Cardiac muscle cell (in vitro differentiated cells and primary cell): ENCODE measurements around the gene HMX3. TPM values are rescaled to one million over a fixed set of nuclear protein-coding genes. Genes with fewer than 3 reads are reported as not detected.
"Not testable (repeated sequence)": the region's sequence is repeated elsewhere in the genome, so short reads cannot be mapped to it uniquely, and the experiment has no call there.

Experiments
- DNase-seq, 2 donors: peaks; one replicate each; pipeline versions ENCODE4 v3.0.0 to v3.0.0-alpha.2; 2010 to 2017; ENCODE audit warnings: low read depth in 1 of 2, low spot score in 1 of 2
- H3K27ac ChIP-seq: fragments of 200-600 bp; sonication (generic); 2 replicates; pipeline ENCODE4 v1.5.1; 2016
- H3K27me3 ChIP-seq: fragments of 200-600 bp; sonication (generic); 2 replicates; pipeline ENCODE4 v1.6.0; 2016; ENCODE audit warnings: control low read depth
- H3K36me3 ChIP-seq: fragments of 200-600 bp; sonication (generic); 2 replicates; pipeline ENCODE4 v1.5.1; 2016; ENCODE audit warnings: control low read depth
- H3K4me1 ChIP-seq: fragments of 200-600 bp; sonication (generic); 2 replicates; pipeline ENCODE4 v1.8.1; 2017; ENCODE audit warnings: low read depth, mild to moderate bottlenecking, mixed run types
- H3K4me3 ChIP-seq: fragments of 200-600 bp; sonication (generic); 2 replicates; pipeline ENCODE4 v1.5.1; 2016; ENCODE audit warnings: mild to moderate bottlenecking
- H3K9me3 ChIP-seq: fragments of 200-600 bp; sonication (generic); 2 replicates; pipeline ENCODE4 v1.5.1; 2017; ENCODE audit warnings: low read depth, mild to moderate bottlenecking, control low read depth
- polyA plus RNA-seq: library from polyadenylated mRNA; unstranded; fragments of >200 nt; fragmentation: Nextera tagmentation; extraction: Ambion mirVana; gene quantifications from 2 replicates; pipeline ENCODE4 v1.2.1, GENCODE V29; 2016
- total RNA-seq: library from RNA; depleted of rRNA; stranded (reverse); fragments of >200 nt; gene quantifications from 2 replicates; pipeline ENCODE4 v1.2.3, GENCODE V29; 2016
- TF ChIP-seq, protein P1 (sequence below): IDR thresholded peaks from 2 replicates; pipeline ENCODE4 v1.5.1; 2012; ENCODE audit warnings: low read depth, mild to moderate bottlenecking, low read length

The HMX3 gene
- total and polyA plus RNA-seq, 2 experiments from 2014 or later, result not detected

DNA sequence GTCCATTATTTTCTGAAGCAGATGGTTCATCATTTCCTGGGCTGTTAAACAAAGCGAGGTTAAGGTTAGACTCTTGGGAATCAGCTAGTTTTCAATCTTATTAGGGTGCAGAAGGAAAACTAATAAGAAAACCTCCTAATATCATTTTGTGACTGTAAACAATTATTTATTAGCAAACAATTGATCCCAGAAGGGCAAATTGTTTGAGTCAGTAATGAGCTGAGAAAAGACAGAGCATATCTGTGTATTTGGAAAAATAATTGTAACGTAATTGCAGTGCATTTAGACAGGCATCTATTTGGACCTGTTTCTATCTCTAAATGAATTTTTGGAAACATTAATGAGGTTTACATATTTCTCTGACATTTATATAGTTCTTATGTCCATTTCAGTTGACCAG lies 28.5 kb downstream of the HMX3 start:
- no peak for DNase-seq
- peaks cover 45% of the 10 kb centered on the region for H3K36me3 ChIP-seq
- H3K4me3 ChIP-seq, result no peak overlapping the region
- no peaks in the 10 kb centered on the region for H3K9me3 ChIP-seq
- H3K27ac ChIP-seq, result no peak overlapping the region
- TF ChIP-seq, protein P1, sequence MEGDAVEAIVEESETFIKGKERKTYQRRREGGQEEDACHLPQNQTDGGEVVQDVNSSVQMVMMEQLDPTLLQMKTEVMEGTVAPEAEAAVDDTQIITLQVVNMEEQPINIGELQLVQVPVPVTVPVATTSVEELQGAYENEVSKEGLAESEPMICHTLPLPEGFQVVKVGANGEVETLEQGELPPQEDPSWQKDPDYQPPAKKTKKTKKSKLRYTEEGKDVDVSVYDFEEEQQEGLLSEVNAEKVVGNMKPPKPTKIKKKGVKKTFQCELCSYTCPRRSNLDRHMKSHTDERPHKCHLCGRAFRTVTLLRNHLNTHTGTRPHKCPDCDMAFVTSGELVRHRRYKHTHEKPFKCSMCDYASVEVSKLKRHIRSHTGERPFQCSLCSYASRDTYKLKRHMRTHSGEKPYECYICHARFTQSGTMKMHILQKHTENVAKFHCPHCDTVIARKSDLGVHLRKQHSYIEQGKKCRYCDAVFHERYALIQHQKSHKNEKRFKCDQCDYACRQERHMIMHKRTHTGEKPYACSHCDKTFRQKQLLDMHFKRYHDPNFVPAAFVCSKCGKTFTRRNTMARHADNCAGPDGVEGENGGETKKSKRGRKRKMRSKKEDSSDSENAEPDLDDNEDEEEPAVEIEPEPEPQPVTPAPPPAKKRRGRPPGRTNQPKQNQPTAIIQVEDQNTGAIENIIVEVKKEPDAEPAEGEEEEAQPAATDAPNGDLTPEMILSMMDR, result no peak
- H3K27me3 ChIP-seq, result no peaks in the 10 kb centered on the region
- no peaks in the 10 kb centered on the region for H3K4me1 ChIP-seq

DNA sequence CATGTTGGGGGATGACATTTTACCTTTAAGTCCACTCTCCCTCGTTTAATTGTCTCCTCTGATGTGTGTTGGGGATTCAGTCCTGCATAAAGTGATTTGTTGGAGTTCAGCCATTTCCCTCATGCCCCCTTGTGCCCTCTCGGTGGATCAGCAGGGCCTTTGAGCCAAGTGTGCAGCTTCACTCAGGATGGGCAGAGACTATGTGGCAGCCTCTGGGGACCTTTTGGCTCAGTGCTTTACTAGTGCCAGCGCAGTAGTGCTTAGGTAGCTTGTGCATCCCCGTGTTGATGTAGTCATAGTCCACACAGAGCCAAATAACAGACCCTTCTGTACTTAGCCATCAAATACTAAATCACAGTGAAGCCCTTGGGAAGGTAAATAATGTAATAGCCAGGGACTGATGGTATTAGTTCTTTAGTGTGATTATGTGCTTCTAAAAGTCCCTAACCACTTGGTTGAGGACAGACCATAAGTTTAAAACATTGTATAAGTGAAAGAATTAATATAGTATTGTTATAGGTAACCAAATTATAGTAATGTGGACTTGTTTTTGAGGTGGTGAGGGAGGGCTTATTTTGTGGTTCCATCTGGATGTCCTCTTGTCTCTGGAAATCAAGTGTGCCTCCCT lies 29.8 kb downstream of the HMX3 start:
- TF ChIP-seq, protein P1, result no peak
- Histone ChIP-seq H3K36me3 (peaks cover 41% of the 10 kb centered on the region), H3K4me1 (no peaks in the 10 kb centered on the region), H3K4me3 (no peak overlapping the region), H3K27ac (no peak overlapping the region), H3K9me3 (no peaks in the 10 kb centered on the region), H3K27me3 (no peaks in the 10 kb centered on the region)
- no peak for DNase-seq

DNA sequence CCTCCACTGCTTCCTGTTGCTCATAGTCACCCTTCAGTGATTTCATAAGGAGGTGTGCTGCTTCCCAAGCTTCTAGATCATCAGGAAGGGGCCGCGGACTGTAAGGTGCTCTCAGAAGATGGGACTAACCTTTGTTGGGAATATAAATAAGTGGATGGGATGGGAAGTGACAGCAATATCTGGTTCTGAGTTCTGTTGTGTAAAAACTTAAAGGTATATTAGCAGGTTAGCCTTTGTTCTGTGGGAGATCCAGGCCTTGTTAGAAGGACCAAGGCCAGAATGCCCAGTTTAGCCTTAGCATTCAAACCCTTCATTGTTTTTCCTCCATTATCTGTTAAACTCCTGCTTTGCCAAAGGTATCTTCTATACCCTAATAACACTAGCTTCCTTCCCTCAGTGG lies 30.8 kb downstream of the HMX3 start:
- H3K9me3 ChIP-seq, result no peaks in the 10 kb centered on the region
- no peak overlapping the region for H3K4me3 ChIP-seq
- TF ChIP-seq, protein P1, result no peak
- peaks cover 30% of the 10 kb centered on the region for H3K36me3 ChIP-seq
- no peak overlapping the region for H3K27ac ChIP-seq
- DNase-seq, result no peak
- no peaks in the 10 kb centered on the region for H3K4me1 ChIP-seq
- no peaks in the 10 kb centered on the region for H3K27me3 ChIP-seq

DNA sequence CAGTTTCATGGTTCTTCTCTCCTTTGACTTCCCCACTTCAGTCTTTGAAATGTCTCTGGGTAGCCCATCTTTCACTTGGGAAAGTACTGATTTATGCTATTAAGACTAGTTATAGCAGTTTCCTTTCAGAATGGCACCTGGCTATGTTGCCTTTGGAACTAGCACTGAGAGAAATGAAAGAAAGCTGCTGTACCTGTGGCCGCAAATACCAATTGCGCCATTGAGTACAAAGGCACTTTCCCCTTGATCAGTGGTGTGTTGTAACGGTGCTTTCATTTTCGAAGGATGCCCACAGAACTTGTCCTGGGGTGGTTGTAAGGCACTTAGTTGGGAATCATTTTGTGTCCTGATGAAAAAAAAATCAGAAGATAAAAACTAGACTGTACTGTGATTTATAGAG lies 35.2 kb downstream of the HMX3 start:
- DNase-seq, result no peak
- no peak overlapping the region for H3K27ac ChIP-seq
- TF ChIP-seq, protein P1, result no peak
- peaks cover 6% of the 10 kb centered on the region for H3K36me3 ChIP-seq
- no peaks in the 10 kb centered on the region for H3K4me1 ChIP-seq
- no peaks in the 10 kb centered on the region for H3K27me3 ChIP-seq
- H3K9me3 ChIP-seq, result no peaks in the 10 kb centered on the region
- H3K4me3 ChIP-seq, result no peak overlapping the region

DNA sequence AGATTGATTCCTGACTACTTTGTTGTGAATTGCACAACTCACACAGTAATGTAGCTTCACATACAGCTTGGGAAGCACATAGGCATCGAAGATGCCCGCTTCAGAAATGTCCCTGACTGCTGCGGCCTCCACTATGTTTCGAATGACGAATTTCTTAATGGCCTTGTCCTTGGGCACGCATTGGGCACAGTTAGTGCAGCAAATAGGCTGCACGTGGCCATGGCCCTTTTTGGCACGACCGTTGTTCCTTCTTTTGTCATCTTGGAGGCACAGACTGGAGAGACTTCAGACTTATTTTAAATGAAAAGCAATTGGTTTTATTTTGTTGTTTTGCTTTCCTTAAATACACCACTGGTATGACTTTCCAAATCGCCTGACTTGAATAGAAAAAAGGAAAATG lies 35.8 kb downstream of the HMX3 start:
- not testable (repeated sequence) for H3K36me3 ChIP-seq, H3K4me1 ChIP-seq, H3K9me3 ChIP-seq, H3K27ac ChIP-seq, H3K4me3 ChIP-seq, H3K27me3 ChIP-seq, DNase-seq

DNA sequence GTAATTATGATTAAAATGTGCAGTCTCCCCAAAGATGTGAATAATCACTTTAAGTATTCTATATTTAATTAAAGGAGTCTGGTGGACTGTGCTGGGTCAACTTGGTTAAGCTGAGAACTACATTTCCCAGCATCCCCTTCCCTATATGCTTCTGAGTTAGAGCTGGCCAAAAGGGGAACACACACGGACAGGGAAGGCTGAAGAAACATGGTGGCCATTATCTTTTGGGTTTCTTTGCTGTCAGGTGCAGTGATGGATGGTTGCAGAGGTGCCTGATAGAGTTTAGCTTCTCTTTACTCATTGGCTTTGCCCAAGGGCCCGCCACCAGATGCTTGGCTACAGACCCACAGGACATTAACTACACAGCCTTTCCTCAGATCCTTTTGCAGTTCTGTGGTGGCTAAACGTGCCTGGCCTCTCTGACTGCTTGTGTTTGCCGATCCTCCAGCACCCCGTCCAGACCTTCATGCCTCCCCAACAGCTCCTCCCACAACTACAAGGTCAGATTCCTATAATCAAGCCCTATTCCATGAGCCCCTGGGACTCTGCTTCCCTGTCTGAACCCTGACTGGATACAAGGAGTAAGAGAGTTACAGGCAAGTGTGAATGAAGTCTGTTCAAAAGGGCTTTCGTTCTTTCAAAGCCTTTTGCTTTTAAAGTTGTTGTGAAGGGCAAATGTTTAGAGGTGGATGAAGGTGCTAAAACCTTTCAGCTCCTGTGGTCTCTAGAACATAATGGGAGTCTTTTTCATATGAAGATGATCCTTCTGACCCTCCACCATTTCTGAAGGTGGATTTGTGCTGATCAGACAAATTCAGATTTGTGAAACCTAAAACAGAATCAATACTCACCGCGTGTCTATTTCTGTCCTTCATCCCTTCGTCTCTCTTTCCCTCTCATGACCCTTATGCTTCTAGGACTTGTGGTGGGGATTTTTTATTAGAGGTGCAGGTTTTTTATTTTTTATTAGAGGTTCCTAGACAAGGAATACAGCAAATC lies 39.9 kb downstream of the HMX3 start:
- Histone ChIP-seq H3K9me3 (no peaks in the 10 kb centered on the region), H3K36me3 (no peaks in the 10 kb centered on the region), H3K4me3 (no peak overlapping the region), H3K27ac (peak overlapping the region; percentile 39), H3K4me1 (no peaks in the 10 kb centered on the region), H3K27me3 (no peaks in the 10 kb centered on the region)
- no peak for DNase-seq
- TF ChIP-seq, protein P1, result no peak

DNA sequence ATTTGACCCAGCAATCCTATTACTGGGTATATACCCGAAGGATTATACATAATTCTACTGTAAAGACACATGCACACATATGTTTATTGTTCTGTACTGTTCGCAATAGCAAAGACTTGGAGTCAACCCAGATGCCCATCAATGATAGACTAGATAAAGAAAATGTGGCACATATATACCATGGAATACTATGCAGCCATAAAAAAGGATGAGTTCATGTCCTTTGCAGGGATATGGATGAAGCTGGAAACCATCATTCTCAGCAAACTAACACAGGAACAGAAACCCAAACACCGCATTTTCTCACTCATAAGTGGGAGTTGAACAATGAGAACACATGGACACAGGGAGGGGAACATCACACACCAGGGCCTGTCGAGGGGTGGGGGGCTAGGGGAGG lies 42.6 kb downstream of the HMX3 start:
- H3K4me3 ChIP-seq, H3K4me1 ChIP-seq, DNase-seq: not testable (repeated sequence)

More for the DNA sequence above, 42.6 kb downstream of the HMX3 start:
- H3K27ac ChIP-seq, H3K27me3 ChIP-seq, H3K36me3 ChIP-seq, H3K9me3 ChIP-seq: not testable (repeated sequence)
